Dendritic cell treated with granulocyte-macrophage colony-stimulating factor and Interleukin-4, amounts not matched to agents 40 ng/mL and 50 ng/mL, for 4 days (primary cell): ENCODE data around the gene MRGPRE.

ENCODE experiments used
- H3K27ac Mint-ChIP-seq: one replicate; pipeline ENCODE4 v1.8.0; 2022; ENCODE audit warnings: mild to moderate bottlenecking, mixed read lengths
- H3K27me3 Mint-ChIP-seq: one replicate; pipeline ENCODE4 v1.8.0; 2022; ENCODE audit warnings: mild to moderate bottlenecking, mixed read lengths
- H3K36me3 Mint-ChIP-seq: one replicate; pipeline ENCODE4 v1.8.0; 2022; ENCODE audit warnings: low read depth, mixed read lengths
- H3K4me1 Mint-ChIP-seq: one replicate; pipeline ENCODE4 v1.8.0; 2022; ENCODE audit warnings: low read depth, mixed read lengths
- H3K4me3 Mint-ChIP-seq: one replicate; pipeline ENCODE4 v1.8.0; 2022; ENCODE audit warnings: mild to moderate bottlenecking, moderate library complexity, mixed read lengths
- H3K9me3 Mint-ChIP-seq: one replicate; pipeline ENCODE4 v1.8.0; 2022; ENCODE audit warnings: mixed read lengths
- intact Hi-C: fragments of 100-400 bp; cut with micrococcal nuclease; formaldehyde crosslinking; loops from one replicate; pipeline ENCODE4 v1.15.0; 2022

The MRGPRE gene

DNA sequence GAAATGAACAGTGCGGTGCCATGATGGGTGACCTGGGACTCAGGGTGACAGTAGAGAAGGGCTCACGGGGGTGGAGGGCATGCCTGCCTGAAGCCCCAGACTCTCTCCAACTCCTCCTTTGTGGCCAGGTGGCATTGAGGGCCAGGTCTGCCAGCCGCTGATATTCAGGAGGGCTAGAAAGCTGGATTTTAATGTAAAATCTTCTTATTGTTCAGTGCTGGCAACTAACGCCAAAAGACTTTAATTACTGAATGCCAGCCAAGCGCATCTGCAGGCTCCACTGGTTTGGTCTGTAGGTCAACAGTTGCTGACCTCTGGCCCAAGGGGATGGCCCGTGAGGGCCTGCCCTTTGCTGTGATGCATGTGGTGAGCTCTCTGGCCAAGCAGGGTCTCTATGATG is 23.9 kb downstream of the MRGPRE start:
- Mint-ChIP-seq H3K27me3 (peaks cover 37% of the 10 kb centered on the region), H3K27ac (no peak overlapping the region), H3K4me3 (no peak overlapping the region), H3K36me3 (no peaks in the 10 kb centered on the region), H3K9me3 (peaks cover 9% of the 10 kb centered on the region), H3K4me1 (peaks cover 4% of the 10 kb centered on the region)
- intact Hi-C loops, result no loop called here

DNA sequence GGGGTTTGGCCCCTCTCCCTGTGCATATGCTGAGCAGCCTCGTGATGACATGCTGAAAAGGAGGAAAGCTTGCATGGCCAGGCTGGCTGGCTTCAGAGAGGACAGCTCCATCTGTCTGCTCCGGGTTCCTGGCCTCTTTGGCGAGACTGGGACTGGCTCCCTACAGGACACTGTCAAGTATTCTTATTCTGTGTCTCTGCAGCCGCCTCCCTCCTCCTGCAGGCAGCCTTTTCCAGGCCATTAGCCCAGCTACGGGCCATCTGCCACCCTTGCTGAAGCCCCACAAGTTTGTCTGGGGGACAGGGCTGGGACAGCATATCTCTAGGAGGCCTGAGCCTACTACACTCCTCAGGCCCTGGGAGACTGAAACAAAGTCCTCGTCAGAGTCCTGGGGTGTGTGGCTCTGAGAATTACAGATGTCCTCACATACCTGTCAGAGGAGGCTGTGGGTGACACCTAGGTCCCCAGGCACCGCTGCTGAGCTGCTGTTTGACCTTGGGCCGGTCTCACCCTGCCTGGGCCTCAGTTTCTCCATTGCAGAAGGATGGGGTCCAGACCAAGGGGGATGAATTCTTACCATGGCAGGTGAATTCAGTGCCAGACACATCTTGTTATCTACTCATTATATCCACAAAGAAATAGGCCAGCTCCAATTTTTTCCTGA is 24.6 kb downstream of the MRGPRE start:
- Mint-ChIP-seq H3K36me3 (no peaks in the 10 kb centered on the region), H3K4me1 (peaks cover 4% of the 10 kb centered on the region), H3K27me3 (peaks cover 39% of the 10 kb centered on the region), H3K9me3 (peaks cover 9% of the 10 kb centered on the region), H3K27ac (no peak overlapping the region), H3K4me3 (no peak overlapping the region)
- intact Hi-C loops, result no loop called here

DNA sequence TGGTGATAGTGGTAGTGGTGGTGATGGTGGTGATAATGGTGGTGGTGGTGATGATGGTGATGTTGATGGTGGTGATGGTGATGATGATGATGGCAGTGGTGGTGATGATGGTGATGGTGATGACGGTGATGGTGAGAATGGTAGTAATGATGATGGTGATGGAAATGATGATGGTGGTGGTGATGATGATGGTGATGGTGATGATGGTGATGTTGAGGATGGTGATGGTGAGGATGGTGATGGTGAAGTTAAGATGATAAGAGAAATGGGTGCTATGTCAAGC is 25.4 kb downstream of the MRGPRE start:
- Mint-ChIP-seq H3K4me3 (no peak overlapping the region), H3K36me3 (no peaks in the 10 kb centered on the region), H3K4me1 (peaks cover 4% of the 10 kb centered on the region), H3K9me3 (peaks cover 7% of the 10 kb centered on the region), H3K27me3 (peaks cover 45% of the 10 kb centered on the region), H3K27ac (no peak overlapping the region)
- intact Hi-C loops, result no loop called here

DNA sequence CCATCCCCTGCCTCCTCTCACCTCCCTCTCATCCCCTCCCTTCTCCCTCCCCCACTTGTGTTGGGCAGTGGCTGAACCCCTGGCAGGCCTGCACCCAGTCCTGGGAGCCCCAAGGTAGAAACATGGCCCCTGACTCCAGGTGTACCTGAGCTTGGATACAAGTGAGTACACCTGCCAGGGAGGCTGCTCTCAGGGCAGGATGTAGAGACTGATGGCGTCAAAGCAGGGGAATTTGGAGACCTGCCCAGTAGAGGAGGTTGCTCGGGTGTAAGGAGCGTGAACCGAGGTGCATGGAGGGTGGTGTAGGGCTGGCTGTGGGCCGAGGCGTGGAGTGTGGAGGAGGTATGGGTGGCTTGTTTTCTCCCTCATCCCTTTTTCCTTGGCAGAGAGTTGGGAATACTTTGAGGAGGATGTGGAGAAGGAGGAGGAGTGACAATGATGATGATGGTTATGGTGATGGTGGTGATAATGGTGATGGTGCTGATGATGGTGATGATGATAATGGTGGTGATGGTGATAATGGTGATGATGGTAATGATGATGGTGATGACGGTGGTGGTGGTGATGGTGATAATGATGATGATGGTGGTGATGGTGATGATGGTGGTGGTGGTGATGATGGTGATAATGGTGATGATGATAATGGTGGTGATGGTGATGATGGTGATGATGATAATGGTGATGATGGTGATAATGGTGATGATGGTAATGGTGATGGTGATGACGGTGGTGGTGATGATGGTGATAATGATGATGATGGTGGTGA is 25.9 kb downstream of the MRGPRE start:
- Mint-ChIP-seq H3K27ac (no peak overlapping the region), H3K4me3 (no peak overlapping the region), H3K4me1 (peaks cover 4% of the 10 kb centered on the region), H3K36me3 (no peaks in the 10 kb centered on the region), H3K9me3 (peaks cover 2% of the 10 kb centered on the region), H3K27me3 (peaks cover 46% of the 10 kb centered on the region)
- intact Hi-C loops, result no loop called here

DNA sequence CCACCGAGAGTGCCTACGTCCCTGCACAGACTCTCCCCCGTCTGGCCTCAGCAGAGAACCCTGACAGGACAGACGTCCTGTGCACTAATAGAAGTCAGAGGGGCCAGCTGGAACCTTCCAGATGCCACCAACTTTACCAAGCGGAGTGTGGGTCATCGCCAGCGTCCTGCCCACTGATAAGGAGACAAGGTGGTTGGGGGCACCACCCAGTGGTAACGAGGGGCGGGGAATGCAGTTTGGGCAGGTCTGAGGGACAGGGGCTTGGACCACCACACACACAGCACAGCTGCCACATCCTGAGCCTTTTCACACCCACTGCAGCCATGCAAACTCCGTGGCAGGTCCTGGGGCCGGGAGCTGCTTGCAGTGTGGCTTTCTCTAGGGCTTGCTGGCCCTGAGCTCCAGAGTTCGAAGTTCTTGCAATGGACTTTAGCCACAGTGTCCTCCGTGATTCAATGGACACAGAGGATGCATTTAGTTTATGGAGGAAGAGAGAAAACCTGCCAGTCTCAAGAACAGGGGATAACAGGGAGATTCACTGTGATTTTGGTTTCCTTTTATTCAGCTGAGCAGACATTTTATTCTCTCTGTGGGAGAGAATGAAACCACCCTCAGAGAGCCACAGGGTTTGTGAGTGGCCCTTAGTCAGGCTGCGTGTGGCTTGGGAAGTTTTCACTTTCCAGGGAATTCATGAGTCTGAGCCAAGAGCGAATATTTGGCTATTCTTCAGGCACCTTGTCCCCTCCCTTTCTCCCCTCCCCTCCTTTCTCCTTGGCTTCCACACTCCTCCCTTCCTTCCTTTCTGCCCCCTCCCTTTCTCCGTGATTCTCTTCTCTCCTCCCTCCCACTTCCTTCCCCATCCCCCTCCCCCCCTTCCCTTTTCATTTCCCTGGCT is 26.7 kb downstream of the MRGPRE start:
- no peaks in the 10 kb centered on the region for H3K36me3 Mint-ChIP-seq
- H3K9me3 Mint-ChIP-seq, result no peaks in the 10 kb centered on the region
- intact Hi-C loops, result no loop called here
- H3K4me3 Mint-ChIP-seq, result no peak overlapping the region
- peaks cover 54% of the 10 kb centered on the region for H3K27me3 Mint-ChIP-seq
- peaks cover 4% of the 10 kb centered on the region for H3K4me1 Mint-ChIP-seq
- no peak overlapping the region for H3K27ac Mint-ChIP-seq

DNA sequence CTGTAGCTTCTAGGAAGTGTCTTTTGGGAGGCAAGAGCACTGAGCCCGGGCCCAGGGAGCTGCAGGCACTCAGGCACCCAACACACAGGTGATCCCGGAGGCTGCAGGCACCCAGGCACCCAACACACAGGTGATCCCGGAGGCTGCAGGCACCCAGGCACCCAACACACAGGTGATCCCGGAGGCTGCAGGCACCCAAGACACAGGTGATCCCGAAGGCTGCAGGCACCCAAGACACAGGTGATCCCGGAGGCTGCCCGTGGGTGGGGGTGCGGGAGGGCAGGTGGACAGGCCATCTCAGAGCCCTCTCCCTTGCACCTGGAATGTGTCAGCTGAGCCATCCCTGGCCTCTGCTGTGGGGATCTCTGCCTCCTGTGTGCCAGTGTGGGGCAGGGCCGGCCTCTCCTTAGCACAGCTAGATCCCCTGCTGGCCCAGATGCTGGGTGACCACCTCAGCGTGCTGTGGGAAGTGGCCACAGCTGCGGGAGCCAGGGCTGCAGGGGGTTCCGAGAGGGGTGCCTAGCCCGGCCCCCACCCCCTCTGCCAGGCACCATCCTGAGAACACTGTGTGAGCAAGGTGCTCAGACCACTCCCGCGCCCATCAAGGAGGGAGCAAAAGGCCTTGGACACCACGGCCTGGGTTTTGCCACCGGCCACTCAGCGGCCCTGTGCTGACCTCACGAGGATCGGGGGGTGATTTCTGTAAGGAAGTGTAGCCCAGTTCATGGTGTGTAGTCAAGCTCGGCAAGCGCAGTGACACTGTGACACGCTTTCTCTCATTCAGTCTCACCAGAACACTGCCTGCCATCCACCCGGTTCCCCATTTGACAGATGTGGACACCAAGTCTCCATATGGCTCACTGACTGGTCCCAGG is 27.8 kb downstream of the MRGPRE start:
- Mint-ChIP-seq H3K9me3 (no peaks in the 10 kb centered on the region), H3K4me3 (no peak overlapping the region), H3K27ac (no peak overlapping the region), H3K27me3 (peaks cover 57% of the 10 kb centered on the region), H3K36me3 (no peaks in the 10 kb centered on the region), H3K4me1 (peaks cover 4% of the 10 kb centered on the region)
- intact Hi-C loops, result no loop called here

DNA sequence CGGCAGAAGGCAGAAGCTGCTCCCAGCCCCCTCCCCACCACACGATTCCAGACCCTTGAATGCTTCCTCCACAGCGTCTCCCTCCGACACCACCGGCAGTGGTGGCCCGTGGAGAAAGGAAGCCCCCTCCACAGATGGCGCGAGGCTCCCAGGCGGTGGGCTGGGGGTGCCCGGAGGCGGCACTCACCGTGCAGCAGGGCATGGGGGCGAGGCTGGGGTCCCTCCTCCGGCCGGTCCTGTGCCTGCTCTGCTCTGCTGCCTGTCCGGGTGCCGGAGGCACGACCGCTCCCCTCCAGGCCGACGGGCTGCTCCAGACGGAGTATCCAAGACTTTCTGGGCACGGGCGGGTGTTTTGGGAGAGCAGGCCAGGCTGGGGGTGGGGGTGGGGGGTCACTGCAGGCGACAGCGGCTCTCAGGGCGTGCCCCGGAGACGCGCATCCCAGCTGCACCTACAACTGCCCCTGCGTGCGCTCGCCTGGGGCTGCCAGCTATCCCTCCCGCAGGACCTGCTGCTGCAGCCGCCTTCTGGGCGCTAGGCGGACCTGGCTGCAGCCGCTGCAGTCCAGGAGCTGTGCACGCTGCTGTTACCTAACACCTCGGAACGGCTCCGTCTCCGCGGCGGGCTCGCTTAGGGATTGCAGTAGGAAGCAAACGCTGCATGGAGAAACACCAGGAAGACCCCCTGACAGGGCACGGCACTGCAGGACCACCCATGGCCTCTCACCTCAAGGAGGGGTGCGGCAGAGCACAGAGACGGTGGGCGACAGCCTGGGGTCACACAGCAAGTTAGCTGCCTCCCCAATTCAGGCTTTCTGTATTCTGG is 28.8 kb downstream of the MRGPRE start:
- intact Hi-C loops, result no loop called here
- H3K27me3 Mint-ChIP-seq, result peaks cover 59% of the 10 kb centered on the region
- no peaks in the 10 kb centered on the region for H3K9me3 Mint-ChIP-seq
- no peak overlapping the region for H3K4me3 Mint-ChIP-seq
- H3K27ac Mint-ChIP-seq, result no peak overlapping the region
- no peaks in the 10 kb centered on the region for H3K36me3 Mint-ChIP-seq
- H3K4me1 Mint-ChIP-seq, result peaks cover 4% of the 10 kb centered on the region

DNA sequence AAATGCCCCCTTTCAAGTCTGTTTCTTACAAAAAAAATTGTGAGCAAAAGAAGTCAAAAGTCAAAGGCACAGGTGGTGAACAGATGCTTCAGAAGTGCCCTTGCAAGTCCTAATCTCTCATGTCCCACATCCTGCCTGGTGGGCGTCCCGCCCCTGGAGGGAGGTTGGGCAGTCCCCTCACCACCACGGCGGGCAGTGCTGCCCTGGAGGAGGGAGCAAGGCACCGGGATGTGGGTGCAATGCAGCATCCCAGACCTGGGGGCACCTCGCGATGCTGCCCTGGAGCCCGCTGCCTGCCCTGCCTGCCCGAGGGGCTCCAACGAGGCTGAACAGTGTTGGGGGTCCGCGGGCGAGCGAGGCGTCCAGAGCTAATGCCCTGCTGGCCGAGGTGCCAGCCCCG is 29.5 kb downstream of the MRGPRE start:
- Mint-ChIP-seq H3K27me3 (peaks cover 63% of the 10 kb centered on the region), H3K4me1 (peaks cover 4% of the 10 kb centered on the region), H3K27ac (no peak overlapping the region), H3K36me3 (no peaks in the 10 kb centered on the region), H3K9me3 (no peaks in the 10 kb centered on the region), H3K4me3 (no peak overlapping the region)
- intact Hi-C loops, result no loop called here

DNA sequence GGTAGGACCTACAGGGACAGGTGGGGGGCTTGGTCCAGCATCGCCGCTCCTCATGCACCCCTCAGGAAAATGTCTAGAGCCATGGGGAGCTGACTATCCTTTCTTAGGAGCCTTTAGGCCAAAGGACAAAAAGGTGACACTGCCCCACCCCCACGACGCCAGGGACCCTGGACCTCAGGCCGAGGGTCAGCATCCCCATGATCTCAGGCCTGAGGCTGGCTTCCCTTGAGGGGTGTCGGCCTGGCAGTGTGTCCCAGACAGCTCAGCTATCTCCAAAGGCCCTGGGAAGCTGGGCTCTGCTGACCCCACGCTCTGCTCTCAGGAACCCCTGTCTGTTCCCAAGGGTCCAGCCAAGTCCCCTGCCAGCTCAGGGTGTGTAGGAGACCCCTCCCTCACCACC is 29.9 kb downstream of the MRGPRE start:
- Mint-ChIP-seq H3K9me3 (no peaks in the 10 kb centered on the region), H3K4me3 (no peak overlapping the region), H3K27me3 (peaks cover 68% of the 10 kb centered on the region), H3K36me3 (no peaks in the 10 kb centered on the region), H3K4me1 (peaks cover 4% of the 10 kb centered on the region), H3K27ac (no peak overlapping the region)
- intact Hi-C loops, result no loop called here

DNA sequence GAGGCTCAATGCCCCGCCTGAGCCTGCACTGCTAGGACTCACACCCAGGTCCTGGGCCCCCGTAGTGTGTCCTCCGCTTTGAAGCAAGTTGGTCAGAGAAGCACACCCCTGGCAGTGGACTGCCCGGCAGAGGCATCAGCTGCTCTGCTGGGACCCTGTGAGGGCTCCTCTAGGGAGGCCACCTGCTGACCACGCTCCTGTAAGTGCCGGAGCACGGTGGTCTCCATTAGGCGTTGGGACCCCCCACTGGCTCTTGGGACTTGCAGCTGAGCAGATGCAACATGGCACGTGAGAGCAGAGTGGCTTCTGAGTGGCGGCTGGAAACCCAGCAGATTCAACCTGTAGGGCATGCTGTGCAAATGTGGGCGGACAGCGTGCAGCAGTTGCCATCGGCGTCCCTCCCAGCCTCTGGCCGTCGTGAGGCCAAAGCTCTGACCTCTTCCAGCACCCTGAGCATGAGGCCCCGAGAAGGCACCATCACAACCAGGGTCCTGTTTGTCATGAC is 30.5 kb downstream of the MRGPRE start:
- Mint-ChIP-seq H3K9me3 (no peaks in the 10 kb centered on the region), H3K36me3 (no peaks in the 10 kb centered on the region), H3K27ac (no peak overlapping the region), H3K27me3 (peaks cover 73% of the 10 kb centered on the region), H3K4me1 (peaks cover 4% of the 10 kb centered on the region), H3K4me3 (no peak overlapping the region)
- intact Hi-C loops, result no loop called here

DNA sequence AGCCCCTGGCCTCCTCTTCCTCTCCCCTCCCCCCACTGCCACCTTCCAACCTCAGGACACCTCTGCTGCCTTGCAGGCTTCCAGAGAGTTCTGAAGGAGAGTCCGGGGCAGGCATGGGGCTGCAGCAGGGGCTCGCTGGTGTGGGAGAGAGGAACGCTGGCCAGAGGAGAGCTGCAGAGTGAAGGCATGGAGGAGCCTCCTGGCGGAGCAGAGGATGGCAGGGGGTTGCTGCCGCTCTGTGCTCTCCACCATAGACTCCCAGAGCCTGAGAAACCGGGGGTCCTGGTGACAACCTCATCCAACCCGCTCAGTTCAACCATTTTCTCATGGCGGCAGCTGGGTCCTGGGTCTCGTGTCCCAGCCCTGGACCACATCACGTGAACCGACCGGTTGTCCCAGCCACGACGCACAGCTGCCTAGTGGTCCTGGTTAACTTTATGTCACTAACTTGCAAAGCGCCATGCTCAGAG is 31.1 kb downstream of the MRGPRE start:
- peaks cover 73% of the 10 kb centered on the region for H3K27me3 Mint-ChIP-seq
- peaks cover 4% of the 10 kb centered on the region for H3K4me1 Mint-ChIP-seq
- H3K36me3 Mint-ChIP-seq, result no peaks in the 10 kb centered on the region
- no peak overlapping the region for H3K27ac Mint-ChIP-seq
- no peaks in the 10 kb centered on the region for H3K9me3 Mint-ChIP-seq
- intact Hi-C loops, result no loop called here
- no peak overlapping the region for H3K4me3 Mint-ChIP-seq

DNA sequence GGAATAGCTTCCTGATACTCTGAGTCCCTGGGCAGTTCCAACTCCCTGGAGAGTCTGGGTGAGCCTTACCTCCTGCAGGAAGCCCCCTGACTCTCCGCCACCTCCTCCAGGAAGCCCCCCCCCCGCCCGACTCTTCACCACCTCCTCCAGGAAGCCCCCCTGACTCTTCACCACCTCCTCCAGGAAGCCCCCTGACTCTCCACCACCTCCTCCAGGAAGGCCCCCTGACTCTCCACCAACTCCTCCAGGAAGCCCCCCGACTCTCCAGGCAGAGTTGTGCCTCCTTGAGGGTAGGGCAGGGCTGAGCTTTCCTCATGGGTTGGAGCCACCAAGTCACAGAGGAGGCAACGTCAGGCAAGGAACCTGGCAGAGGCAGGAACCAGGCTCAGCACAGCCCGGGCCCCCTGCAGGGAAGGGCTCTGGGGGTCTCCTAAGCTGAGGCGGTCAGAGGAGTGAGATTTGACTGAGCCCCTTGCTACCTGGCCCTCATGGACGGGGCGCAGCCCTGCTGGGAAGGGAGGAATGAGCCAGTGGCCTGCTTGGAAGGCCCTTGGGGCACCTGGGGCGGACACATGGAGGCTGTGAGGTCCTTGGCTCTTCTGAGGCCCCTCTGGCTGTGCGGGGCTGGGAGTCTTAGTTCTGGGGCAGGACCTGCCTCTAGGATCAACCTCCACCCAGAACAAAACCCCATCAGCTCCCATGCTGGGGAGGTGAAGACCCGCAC is 31.7 kb downstream of the MRGPRE start:
- Mint-ChIP-seq H3K36me3 (no peaks in the 10 kb centered on the region), H3K9me3 (no peaks in the 10 kb centered on the region), H3K4me1 (peaks cover 3% of the 10 kb centered on the region), H3K27me3 (peaks cover 74% of the 10 kb centered on the region), H3K27ac (no peak overlapping the region), H3K4me3 (no peak overlapping the region)
- intact Hi-C loops, result no loop called here
